CD4-positive, alpha-beta T cell treated with Interleukin-4 for 4 hours (primary cell): ENCODE results near the gene FAM210B.
"Not testable (repeated sequence)": the region's sequence is repeated elsewhere in the genome, so short reads cannot be mapped to it uniquely, and the experiment has no call there.

Experiments
- DNase-seq: peaks from one replicate; pipeline ENCODE4 v3.0.0-alpha.2; 2020

The FAM210B gene

GRCh38 chr20:56393653-56394052 lies 34.9 kb downstream of the FAM210B start:
- DNase-seq, result no peak

DNA sequence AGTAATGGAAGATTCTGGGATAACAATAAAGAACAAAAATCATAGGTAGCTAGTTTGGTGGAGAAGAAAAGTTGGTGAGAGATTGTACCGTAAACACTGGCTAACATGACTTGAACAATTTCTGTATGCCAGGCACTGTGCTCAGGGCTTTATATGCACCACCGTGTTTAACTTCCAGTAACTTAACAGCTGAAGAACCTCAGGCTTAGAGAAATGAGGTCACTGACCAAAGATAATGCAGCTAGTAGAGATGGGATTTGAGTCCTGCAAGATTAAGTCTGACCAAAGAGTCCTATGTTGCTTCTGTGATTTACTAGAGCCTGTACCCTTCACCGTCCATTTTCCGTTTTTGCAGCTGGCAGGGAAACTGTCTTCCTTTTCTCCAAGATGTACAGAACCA lies 36.4 kb downstream of the FAM210B start:
- no peak for DNase-seq

DNA sequence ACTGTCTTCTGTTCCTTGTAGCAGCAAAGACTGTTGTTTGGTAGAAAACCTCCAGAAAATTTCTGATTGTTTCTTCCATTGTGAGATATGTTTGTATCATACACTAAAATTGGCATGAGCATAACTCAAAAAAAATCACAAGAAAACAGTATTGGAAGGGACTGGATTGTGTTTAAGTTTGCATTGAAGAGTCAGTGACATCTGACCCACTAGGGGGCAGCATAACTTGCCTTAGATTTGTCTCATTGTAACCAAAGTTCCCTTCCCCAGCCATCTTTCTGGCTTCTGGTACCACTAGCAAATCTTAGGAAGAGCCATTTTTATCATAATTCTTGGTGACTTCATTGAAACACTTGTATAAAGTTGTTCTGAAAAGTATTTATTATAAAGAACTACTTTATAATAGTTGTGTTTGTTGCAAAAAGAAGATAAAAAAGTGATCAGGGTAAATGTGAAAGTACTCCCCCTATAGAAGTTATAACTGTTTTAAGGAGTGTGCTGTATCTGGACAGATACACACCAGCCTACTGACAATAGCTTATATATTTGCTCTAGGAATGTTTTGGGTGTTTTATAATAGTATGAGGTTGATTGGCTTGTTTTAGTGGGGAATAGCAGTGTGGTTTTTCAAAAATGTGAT lies 41.3 kb downstream of the FAM210B start:
- peak; percentile 74 for DNase-seq

DNA sequence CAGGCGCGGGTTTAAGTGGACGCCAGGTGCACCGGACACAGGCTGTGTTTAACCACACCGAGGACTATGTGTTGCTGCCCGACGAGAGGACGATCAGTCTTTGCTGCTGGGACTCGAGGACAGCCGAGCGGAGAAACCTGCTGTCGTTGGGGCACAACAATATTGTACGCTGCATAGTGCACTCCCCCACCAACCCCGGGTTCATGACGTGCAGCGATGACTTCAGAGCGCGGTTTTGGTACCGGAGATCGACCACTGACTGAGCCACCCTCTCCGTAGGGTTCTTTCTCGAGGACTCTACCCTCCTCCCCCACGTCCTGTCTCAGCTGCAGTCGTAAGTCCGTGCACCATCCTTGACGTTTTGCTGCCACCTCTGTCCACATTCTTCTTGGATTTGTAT lies 44.7 kb downstream of the FAM210B start:
- DNase-seq, result no peak

DNA sequence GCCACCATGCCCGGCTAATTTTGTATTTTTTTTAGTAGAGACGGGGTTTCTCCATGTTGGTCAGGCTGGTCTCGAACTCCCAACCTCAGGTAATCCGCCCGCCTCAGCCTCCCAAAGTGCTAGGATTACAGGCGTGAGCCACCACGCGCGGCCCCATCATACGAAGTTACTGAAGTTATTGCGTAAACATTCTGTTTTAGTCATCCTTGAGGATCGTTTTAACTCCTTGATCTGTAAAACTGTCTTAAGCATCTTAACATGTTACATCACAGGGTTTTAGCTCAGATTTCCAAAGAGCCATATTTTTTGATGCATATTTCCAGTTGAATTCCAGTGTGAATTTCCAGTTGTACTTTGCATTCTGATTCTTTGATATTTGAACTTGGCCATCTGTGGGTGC lies 46.6 kb downstream of the FAM210B start:
- DNase-seq, result not testable (repeated sequence)

- DNase-seq, result no peak
Observed at GRCh38 chr20:56406910-56407309, 48.1 kb downstream of the FAM210B start.

- DNase-seq, result no peak
Observed at GRCh38 chr20:56409521-56409920, 50.7 kb downstream of the FAM210B start.

DNA sequence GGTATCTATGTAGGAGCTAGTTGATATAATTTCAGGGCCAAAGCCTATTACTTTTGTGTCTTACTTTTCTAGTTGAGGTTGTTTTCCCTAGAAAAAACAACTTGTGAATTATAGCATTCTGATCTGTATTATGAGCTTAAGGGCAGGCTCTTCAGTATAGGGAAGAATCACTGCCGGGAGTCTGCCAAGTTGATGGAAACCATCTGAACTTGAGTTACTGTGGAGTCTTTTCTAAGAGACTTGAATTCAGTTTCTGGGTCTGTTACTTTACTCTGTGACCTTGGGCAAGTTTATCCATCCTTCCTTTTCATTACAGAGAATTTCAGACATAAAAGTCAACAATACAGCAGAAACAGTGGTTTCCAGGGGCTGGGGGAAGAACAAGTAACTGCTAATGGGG lies 51.2 kb downstream of the FAM210B start:
- no peak for DNase-seq

DNA sequence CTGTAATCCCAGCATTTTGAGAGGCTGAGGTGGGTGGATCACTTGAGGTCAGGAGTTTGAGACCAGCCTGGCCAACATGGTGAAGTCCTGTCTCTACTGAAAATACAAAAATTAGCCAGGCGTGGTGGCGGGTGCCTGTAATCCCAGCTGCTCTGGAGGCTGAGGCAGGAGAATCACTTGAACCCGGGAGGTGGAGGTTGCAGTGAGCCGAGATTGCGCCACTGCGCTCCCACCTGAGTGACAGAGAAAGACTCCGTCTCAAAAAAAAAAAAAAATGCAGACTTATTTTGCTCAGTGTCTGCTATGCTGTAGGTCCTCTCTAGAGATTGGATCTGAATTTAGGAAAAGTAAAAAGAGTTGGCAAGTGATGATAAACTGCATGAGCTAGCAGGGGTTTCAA lies 52.5 kb downstream of the FAM210B start:
- DNase-seq, result not testable (repeated sequence)

DNA sequence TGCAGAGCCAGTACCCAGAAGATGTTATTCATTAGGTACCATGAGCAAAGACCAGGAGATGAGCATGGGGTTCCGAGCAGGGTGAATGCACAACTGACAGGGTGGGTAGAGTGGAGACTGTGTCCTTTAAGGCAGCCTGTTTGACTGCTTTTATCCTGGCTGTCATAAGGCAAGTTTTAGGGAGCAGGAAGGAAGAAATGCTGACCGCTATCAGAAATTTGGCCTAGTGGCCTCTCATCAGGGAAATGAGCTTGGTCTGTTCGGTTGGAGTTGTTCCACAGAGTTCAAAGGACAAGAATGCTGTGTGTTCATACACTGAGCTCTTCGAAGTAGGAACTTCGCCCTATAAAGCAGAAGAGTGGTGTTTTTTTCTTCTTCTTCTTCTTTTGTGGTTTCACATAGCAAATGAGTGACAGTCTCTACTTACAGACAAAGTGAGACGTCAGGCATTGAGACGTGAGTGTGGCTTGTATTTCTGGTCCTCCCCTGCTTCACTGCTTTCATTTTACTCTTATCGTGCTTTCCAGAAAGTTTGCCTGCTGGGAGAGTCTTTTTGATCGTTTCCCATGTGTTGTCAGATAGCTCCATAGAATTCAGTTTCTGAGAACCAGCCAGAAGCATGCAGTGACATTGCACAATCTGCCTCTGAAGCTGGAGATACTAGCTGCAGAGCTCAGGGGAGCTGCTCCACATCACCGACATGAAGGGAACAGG lies 53.1 kb downstream of the FAM210B start, which contains the start of gene CASS4:
TSS of gene CASS4 (plus strand) at position 502 of the 714 bp plus-strand sequence. CDS start at position 701, 199 bp downstream.
- peak; percentile 57 for DNase-seq

GRCh38 chr20:56412473-56412790 lies 53.7 kb downstream of the FAM210B start:
- DNase-seq, result no peak

- no peak for DNase-seq
Observed at GRCh38 chr20:56412949-56413348, 54.2 kb downstream of the FAM210B start.

DNA sequence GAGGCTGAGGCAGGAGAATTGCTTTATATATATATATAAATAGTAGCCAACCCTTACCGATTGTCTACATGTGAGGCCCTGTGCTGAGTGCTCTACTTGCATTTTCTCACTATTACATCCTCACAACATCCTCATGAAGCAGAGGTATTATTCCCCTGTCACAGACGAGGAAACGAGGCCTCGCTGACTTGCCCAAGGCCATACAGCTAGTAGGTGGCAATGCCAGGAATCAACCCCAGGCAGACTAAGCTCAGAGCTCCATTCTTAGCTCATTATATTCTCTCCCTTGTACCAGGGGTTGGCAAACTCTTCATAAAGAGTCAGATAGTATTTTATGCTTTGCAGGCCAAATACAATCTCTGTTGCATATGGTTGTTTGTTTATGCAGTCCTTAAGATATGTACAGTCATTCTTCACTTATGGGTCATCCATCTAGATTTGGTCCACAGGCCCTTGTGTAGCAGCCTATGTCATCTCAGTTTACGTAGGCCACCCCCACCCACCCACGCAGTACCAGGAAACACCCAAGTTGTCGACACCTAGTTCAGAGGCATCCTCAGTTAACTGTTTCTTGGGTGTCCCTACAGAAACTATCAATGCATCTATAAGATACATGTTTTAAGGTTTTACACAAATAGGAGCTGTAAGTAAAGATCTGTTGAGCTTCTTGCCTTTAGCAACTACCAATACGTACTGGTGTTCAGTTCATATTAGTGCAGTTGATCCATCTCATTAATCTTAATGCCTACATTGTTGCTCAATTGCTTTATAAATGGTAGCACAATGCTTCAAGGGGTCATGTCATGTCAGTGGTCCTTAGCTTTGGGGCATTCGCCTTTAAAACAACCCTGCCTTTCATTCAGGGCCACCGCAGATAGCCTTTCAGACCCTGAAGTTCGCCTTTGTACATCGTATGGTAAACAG lies 56.3 kb downstream of the FAM210B start:
- peak; percentile 61 for DNase-seq

- no peak for DNase-seq
Observed at GRCh38 chr20:56417402-56417801, 58.6 kb downstream of the FAM210B start.

DNA sequence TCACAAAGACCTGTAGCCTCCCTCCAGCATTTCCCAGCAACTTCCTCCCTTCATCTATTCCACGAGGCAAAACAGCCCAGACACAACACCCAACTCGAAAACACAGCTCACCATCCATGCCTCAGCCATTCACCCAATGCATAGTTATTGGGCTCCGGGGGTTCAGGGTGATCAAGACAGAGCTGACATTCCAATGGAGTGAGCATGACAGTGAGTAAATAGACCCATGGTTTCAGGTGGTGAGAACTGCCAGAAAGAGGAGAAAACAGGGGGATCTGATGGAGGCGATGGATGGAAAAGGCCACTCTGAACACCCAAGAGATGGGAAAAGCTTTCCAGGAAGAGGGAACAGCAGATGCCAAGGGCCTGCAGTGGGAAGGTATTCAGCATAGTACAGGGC lies 59.1 kb downstream of the FAM210B start:
- DNase-seq, result no peak
